NB4 (cell line): ENCODE measurements around the gene DPP10.

Experiments used
- MYC ChIP-seq: IDR thresholded peaks from 2 replicates; pipeline ENCODE4 v1.6.1; 2011; ENCODE audit warnings: low read depth, low read length
- POLR2A ChIP-seq: IDR thresholded peaks from 2 replicates; pipeline ENCODE4 v1.6.1; 2011; ENCODE audit warnings: mild to moderate bottlenecking; ENCODE audit not compliant: insufficient read length; ENCODE audit errors: extremely low read depth
- TF ChIP-seq, protein P1 (sequence below): IDR thresholded peaks from one replicate; pipeline ENCODE4 v1.5.1; 2012; ENCODE audit warnings: low read depth, low read length
- TF ChIP-seq, protein P2 (sequence below): IDR thresholded peaks from 2 replicates; pipeline ENCODE4 v1.6.1; 2011; ENCODE audit warnings: low read depth, low read length

GRCh38 chr2:114925296-114926255 is 483.1 kb downstream of the DPP10 start:
- TF ChIP-seq, protein P1, sequence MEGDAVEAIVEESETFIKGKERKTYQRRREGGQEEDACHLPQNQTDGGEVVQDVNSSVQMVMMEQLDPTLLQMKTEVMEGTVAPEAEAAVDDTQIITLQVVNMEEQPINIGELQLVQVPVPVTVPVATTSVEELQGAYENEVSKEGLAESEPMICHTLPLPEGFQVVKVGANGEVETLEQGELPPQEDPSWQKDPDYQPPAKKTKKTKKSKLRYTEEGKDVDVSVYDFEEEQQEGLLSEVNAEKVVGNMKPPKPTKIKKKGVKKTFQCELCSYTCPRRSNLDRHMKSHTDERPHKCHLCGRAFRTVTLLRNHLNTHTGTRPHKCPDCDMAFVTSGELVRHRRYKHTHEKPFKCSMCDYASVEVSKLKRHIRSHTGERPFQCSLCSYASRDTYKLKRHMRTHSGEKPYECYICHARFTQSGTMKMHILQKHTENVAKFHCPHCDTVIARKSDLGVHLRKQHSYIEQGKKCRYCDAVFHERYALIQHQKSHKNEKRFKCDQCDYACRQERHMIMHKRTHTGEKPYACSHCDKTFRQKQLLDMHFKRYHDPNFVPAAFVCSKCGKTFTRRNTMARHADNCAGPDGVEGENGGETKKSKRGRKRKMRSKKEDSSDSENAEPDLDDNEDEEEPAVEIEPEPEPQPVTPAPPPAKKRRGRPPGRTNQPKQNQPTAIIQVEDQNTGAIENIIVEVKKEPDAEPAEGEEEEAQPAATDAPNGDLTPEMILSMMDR, result no peak
- TF ChIP-seq POLR2A (no peak), MYC (no peak)
- TF ChIP-seq, protein P2, sequence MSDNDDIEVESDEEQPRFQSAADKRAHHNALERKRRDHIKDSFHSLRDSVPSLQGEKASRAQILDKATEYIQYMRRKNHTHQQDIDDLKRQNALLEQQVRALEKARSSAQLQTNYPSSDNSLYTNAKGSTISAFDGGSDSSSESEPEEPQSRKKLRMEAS, result no peak
